Measurements from ENCODE around the gene ACTL8.

GRCh38 chr1:17735348-17735747, 19.8 kb upstream of the ACTL8 start:
- no peak for TF ChIP-seq CTCF (IDR thresholded peaks at IDR 0.05)
- no peak for TF ChIP-seq POLR2A (IDR thresholded peaks at IDR 0.05)

Data from heart left ventricle (tissue), 13 donors.